Medulla oblongata (tissue), 1 donor: ENCODE results near the gene C19orf81.

ENCODE experiments used
- DNase-seq: peaks from one replicate; pipeline ENCODE4 v3.0.0-alpha.2; 2015; ENCODE audit errors: extremely low spot score

The C19orf81 gene

DNA sequence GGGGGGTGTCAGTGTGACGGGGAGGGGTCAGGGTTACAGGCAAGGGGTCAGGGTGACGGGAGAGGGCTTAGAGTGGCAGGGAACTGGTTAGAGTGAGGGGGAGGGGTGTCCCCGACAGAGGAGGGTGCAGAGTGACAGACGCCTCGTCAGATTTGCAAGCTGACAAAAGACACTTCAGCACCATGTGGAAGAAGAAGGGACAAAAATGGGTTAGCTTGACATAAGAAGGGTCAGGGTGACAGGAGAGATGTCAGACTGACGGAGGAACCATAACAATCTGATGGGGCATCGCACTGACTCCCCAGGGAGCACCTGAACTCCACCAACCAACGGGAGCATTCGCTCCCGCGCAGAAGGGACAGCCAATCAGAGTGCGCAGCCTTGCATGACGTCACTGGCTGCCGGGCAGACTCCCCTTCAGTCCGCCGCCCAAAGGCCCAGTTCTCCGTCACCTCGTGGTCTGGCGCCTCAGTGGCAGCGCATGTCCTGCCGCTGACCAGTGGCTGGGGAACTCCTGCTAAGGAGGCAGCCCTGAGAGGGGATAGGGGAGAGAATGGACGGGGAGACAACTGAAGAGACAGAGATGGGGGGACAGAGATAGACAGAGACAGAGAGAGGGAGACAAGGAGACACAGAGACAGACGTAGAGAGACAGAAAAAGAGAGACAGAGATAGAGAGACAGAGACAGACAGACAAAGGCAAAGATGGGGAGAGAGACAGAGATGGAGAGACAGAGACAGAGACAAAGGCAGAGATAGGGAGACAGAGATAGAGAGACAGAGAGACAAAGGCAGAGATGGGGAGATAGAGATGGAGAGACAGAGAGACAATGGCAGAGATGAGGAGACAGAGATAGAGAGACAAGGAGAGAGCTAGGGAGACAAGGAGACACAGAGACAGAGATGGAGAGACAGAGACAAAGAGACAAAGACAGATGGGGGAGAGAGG lies 30.2 kb downstream of the C19orf81 start:
- DNase-seq: peak; percentile 86

DNA sequence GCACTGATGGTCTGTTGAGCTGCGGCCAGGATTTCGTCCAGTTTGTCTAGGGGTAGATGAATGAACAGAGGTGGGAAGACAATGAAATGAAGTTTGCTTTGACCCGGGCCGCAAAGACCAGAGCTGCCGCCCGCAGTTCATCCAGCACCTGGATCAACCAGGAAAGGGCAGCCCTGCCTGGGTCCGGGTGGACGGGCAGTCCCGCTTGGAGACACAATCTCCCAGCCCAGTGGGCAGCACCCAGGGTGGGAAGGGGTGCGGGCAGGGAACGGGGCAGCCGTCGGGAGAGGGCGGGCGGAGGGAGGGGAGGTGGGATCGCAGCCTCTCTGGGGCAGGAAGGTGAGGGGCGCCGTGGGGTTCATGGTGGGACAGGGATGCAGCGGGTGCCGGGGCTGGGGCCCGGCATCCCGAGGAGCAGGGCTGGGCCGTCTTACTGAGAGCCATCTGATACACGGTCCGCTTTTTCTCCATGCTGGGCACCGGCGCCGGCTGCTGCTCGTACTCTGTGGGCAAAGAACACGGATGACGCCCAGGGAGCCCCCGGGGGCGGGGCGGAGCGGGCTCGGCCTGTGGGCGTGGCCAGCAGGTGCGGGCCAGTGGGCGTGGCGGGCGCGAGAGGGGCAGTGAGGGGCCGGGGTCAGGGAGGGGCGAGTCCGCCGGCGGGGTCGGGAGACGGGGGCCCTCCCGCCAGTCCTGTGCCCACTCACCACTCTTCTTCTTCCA lies 37.2 kb downstream of the C19orf81 start:
- DNase-seq: no peak

- no peak for DNase-seq
These were observed 39.5 kb downstream of the C19orf81 start for GRCh38 chr19:50688766-50689165.

DNA sequence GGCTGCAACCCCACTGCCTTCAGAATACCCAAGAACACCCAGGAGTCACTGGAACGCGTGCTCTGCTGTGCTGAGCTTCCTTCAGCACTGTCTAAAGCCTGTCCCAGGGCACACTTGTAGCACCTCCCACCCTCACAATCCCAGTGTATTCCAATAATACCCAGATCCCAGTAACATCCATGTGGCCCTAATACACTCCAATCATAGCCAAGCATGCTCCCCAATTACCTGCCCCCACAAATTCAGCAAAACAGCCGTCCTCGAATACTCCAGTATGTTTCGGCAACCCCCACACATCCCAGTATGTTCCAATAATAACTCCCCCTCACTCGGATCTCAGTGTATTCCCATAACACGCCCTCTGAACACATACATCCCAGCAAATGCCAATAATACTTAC lies 41.2 kb downstream of the C19orf81 start:
- no peak for DNase-seq

GRCh38 chr19:50693064-50693975 lies 44.1 kb downstream of the C19orf81 start:
- no peak for DNase-seq

DNA sequence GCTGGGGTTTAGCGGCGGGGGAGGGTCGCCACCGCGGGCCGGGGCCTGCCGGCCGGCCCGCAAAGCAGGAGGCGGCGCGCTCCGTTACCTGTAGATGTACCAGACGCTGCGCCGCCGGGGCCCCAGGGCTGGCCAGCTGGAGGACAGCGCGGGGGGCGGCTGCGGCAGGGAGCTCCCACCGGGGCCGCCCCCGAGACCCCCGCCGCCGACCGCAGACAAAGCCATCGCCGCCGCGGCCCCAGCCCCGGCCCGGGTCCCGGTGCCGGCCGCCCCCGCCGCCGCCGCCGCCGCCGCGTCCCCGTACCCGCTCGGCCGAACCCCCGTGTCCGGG lies 45.5 kb downstream of the C19orf81 start:
- DNase-seq: no peak

- DNase-seq: no peak
These were observed 46.2 kb downstream of the C19orf81 start for GRCh38 chr19:50695251-50696093.

DNA sequence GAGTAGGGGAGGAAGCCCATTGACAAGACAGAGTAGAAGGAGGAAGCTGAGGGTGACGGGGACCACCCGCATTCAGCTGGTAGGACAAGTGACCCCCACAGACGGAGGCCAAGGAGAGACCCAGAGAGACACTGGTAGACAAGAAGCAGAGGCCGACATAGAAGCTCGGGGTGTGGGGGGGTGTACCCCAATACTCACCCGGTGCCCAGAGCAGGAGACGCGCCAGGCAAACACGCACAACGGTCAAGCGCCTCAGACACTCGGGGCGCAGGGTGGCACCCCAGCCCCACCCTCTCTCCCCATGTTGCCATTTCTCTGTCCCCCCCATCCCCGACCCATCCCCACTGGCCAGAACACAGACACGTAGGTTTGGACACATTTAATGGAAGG lies 46.8 kb downstream of the C19orf81 start:
- no peak for DNase-seq

GRCh38 chr19:50697414-50698124 lies 48.3 kb downstream of the C19orf81 start:
- no peak for DNase-seq

- no peak for DNase-seq
These were observed 52.2 kb downstream of the C19orf81 start for GRCh38 chr19:50701367-50701985.

DNA sequence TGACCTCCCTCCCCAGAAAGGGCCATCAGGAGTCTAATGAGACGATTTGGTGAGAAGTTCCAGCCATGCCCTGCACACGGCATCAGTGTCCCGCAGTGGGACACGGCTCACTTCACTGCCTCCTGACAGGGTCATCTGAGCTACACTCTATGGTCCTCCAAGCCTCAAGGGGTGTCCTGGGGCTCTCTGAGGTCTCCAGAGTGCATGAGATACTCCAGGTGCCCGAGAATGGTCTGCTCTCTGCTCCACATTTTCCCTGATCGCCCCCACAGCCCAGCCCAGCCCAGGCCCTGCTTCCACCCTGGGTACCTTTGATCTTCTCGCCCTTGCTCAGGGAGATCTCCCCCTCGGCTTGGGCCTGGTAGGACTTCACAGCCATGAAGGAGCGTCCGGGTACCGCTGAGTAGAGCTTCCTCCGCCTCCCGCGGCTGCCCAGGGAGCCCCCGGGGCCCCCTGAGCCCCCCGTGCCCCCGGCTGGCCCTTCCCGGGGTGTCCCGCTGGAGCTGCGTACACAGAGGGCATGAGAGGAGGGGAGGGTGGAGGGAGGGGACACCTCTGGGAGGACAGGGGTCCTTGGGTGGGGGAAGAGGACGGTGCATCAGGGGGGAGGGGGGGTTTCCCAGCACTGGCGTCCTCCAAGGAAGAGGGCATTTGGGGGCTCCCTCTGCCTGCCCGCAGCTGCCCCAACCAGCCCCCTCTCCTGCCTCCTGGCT lies 53.1 kb downstream of the C19orf81 start:
- no peak for DNase-seq

GRCh38 chr19:50702871-50703829 lies 53.9 kb downstream of the C19orf81 start:
- DNase-seq: no peak

- DNase-seq: no peak
These were observed 54.9 kb downstream of the C19orf81 start for GRCh38 chr19:50703915-50704796.

GRCh38 chr19:50705422-50706019 lies 56.3 kb downstream of the C19orf81 start:
- DNase-seq: peak; percentile 21

DNA sequence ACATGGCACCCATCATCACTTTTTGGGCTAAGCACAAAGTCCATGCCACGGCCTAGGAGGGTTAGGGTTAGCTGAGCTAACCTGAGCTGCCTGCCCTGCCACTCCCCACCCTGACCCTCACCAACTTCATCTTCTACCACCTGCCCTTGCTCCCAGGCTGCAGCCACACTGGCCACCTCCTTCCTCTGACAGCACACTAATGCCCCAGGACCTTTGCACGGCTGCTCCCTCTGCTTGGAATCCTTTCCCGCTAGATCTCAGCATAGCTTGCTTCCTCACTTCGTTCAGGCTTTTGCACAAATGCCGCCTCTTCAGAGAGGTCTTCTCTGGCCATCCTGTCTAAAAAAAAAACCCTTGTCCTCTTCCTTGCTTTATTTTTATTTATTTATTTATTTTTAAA lies 57.1 kb downstream of the C19orf81 start:
- no peak for DNase-seq

GRCh38 chr19:50708179-50708879 lies 59.1 kb downstream of the C19orf81 start:
- DNase-seq: no peak
